ENCODE data around the gene PRR14L. TPM values are rescaled to one million over a fixed set of nuclear protein-coding genes. Genes with fewer than 3 reads are reported as not detected.

The PRR14L gene
- total and polyA plus RNA-seq, 10 donors = 3.9 to 65.4 (median 41.3) TPM

DNA sequence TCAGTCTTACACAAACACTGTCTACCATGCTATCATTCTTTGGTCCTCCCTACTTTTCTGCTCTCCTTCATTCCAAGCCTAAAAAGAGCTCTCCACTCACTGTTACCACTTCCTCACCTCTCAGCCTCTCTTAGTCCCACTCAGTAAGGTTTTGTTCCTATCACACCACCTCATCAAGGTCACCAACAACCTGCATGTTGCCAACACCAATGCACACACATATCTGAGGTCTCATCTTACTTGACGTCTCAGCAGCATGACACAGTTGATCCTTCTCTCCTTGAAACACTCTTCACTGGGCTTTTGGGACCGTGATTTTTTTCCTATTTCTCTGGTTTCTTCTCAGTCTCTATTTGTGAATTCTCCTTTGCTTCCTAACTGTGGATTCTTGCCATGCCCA lies 96.0 kb downstream of the PRR14L start:
- Histone ChIP-seq H3K27me3 (replicated peaks in 1 of 7) (no peaks in the 10 kb centered on the region), H3K36me3 (peaks cover 0 to 24% (median 3%) of the 10 kb centered on the region in 6 donors), H3K27ac (no peak overlapping the region), H3K9me3 (no peaks in the 10 kb centered on the region), H3K4me1 (peaks cover 3 to 57% (median 25%) of the 10 kb centered on the region in 6 donors), H3K4me3 (no peak overlapping the region)
- 85 to 92% (median 89%) methylated on average over 2 of the region's 2 CpGs for WGBS, 5 donors
- intact Hi-C loops (cut with DNase I; ENCODE audit: low total_unique reads) = no loop called here
- no peak for DNase-seq
- TF ChIP-seq, protein P1, sequence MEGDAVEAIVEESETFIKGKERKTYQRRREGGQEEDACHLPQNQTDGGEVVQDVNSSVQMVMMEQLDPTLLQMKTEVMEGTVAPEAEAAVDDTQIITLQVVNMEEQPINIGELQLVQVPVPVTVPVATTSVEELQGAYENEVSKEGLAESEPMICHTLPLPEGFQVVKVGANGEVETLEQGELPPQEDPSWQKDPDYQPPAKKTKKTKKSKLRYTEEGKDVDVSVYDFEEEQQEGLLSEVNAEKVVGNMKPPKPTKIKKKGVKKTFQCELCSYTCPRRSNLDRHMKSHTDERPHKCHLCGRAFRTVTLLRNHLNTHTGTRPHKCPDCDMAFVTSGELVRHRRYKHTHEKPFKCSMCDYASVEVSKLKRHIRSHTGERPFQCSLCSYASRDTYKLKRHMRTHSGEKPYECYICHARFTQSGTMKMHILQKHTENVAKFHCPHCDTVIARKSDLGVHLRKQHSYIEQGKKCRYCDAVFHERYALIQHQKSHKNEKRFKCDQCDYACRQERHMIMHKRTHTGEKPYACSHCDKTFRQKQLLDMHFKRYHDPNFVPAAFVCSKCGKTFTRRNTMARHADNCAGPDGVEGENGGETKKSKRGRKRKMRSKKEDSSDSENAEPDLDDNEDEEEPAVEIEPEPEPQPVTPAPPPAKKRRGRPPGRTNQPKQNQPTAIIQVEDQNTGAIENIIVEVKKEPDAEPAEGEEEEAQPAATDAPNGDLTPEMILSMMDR (IDR thresholded peaks at IDR 0.05 in 8 of 11, conservative IDR thresholded peaks at IDR 0.05 in 3 of 11) = no peak
- TF ChIP-seq POLR2A (IDR thresholded peaks at IDR 0.05) (no peak), POLR2AphosphoS5 (IDR thresholded peaks at IDR 0.05) (no peak)

DNA sequence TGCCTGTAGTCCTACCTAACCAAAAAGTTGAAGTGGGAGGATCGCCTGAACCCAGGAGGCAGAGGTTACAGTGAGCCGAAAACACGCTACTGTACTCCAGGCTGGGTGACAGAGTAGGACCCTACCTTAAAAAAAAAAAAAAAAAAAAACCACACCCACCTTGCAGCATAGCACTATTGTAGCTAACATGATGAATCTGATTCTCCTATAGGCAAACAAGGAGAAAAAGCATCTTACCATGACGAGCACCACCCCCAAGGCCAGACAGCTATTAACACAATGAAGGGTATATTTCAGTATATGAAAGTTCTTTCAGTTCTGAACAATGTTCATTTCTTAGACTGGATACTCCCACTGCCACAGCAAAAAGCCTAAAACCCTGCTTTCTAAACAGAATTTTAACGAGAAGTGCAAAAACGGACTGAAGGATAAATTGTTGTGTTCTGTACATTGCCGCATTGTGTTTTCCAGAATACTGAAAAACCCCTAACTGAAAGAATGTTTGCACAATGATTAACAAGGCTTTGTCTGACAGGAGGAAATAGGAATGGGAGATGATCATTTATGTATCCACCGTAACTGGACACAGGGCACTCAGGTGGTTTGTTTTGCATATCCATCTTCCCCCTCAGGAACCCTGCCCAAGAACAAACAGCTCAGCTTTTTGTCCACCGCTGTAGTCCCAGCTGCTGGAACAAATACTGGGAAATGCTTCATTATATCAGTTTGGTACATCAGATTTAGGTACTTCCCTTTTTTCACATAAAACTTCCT lies 96.8 kb downstream of the PRR14L start:
- WGBS, 5 donors = 75 to 83% (median 79%) methylated on average over 9 of the region's 9 CpGs
- intact Hi-C loops (cut with DNase I; ENCODE audit: low total_unique reads) = no loop called here

DNA sequence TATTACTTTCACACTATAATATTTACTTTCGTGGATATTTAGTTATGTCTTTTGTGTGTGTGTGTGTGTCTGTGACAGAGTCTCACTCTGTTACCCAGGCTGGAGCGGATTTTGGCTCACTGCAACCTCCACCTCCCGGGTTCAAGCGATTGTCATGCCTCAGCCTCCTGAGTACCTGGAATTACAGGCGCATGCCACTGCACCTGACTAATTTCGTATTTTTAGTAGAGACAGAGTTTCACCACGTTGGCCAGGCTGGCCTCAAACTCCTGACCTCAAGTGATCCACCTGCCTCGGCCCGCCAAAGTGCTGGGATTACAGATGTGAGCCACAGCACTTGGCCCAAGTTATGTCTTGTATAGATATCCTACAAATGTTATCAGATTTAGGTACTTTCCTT lies 97.8 kb downstream of the PRR14L start:
- no peak for TF ChIP-seq POLR2AphosphoS5 (IDR thresholded peaks at IDR 0.05)
- TF ChIP-seq, protein P1 (IDR thresholded peaks at IDR 0.05 in 8 of 11, conservative IDR thresholded peaks at IDR 0.05 in 3 of 11) = no peak
- peaks cover 0 to 38% (median 18%) of the 10 kb centered on the region in 6 donors for H3K36me3 ChIP-seq
- WGBS, 5 donors = 74 to 83% (median 79%) methylated on average over 9 of the region's 9 CpGs

More for the DNA sequence above, 96.8 kb downstream of the PRR14L start:
- Histone ChIP-seq H3K27ac (no peak overlapping the region), H3K4me3 (no peak overlapping the region), H3K36me3 (peaks cover 0 to 33% (median 9%) of the 10 kb centered on the region in 6 donors), H3K9me3 (no peaks in the 10 kb centered on the region), H3K27me3 (replicated peaks in 1 of 7) (no peaks in the 10 kb centered on the region), H3K4me1 (peaks cover 3 to 57% (median 25%) of the 10 kb centered on the region in 6 donors)
- no peak for DNase-seq
- no peak for TF ChIP-seq POLR2AphosphoS5 (IDR thresholded peaks at IDR 0.05)
- no peak for TF ChIP-seq POLR2A (IDR thresholded peaks at IDR 0.05)
- TF ChIP-seq, protein P1 (IDR thresholded peaks at IDR 0.05 in 8 of 11, conservative IDR thresholded peaks at IDR 0.05 in 3 of 11) = no peak

DNA sequence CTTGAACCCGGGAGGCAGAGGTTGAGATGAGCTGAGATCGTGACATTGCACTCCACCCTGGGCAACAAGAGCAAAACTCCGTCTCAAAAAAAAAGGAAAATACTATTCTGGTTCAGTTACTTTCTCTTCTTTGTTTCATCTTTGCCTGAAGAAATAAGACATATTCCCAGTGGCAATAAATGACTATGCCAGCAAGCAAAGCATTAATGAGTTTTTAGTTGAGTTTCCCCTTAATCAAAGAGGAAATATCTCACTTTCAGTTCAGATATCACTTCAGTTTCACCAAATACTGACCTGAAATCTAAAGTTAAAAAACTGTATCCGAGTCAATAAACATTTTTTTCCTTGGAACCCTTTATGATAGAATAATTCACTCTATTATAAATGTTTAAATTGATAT lies 98.3 kb downstream of the PRR14L start:
- WGBS, 5 donors = 62 to 78% (median 71%) methylated on average over 4 of the region's 4 CpGs
- Histone ChIP-seq H3K4me3 (no peak overlapping the region), H3K36me3 (peaks cover 0 to 42% (median 22%) of the 10 kb centered on the region in 6 donors), H3K27me3 (replicated peaks in 1 of 7) (no peaks in the 10 kb centered on the region), H3K9me3 (no peaks in the 10 kb centered on the region), H3K27ac (peak overlapping the region in 2 of 8 donors; percentile 2 to 26), H3K4me1 (peaks cover 3 to 57% (median 25%) of the 10 kb centered on the region in 6 donors)
- DNase-seq = no peak
- intact Hi-C loops (cut with DNase I; ENCODE audit: low total_unique reads) = no loop called here
- no peak for TF ChIP-seq POLR2AphosphoS5 (IDR thresholded peaks at IDR 0.05)
- TF ChIP-seq POLR2A (IDR thresholded peaks at IDR 0.05) = no peak

More for the DNA sequence above, 97.8 kb downstream of the PRR14L start:
- Histone ChIP-seq H3K27ac (peak overlapping the region in 2 of 8 donors; percentile 2 to 26), H3K9me3 (no peaks in the 10 kb centered on the region), H3K27me3 (replicated peaks in 1 of 7) (no peaks in the 10 kb centered on the region), H3K4me3 (no peak overlapping the region), H3K4me1 (peaks cover 3 to 57% (median 25%) of the 10 kb centered on the region in 6 donors)
- intact Hi-C loops (cut with DNase I; ENCODE audit: low total_unique reads) = no loop called here
- no peak for DNase-seq
